Liver (tissue), 3 donors: ENCODE measurements around the gene ARNT2.

Source experiments
- ATF3 ChIP-seq: IDR thresholded peaks from 2 replicates; pipeline ENCODE4 v1.6.1; 2016; ENCODE audit warnings: antibody characterized with exemption
- CTCF ChIP-seq: fragments of 150-350 bp; IDR thresholded peaks from 2 replicates; pipeline ENCODE4 v1.5.1; 2017; ENCODE audit warnings: improper control_type of control experiment, low read depth, low read length; ENCODE audit not compliant: missing input control
- EGR1 ChIP-seq, 2 donors: IDR thresholded peaks; 2 replicates each; pipeline ENCODE4 v1.6.1; 2016 to 2018; ENCODE audit warnings: antibody characterized with exemption in 2 of 2, low read depth in 2 of 2
- FOXA2 ChIP-seq: IDR thresholded peaks from 2 replicates; pipeline ENCODE4 v1.6.1; 2016; ENCODE audit warnings: antibody characterized with exemption
- GABPA ChIP-seq, 2 donors: IDR thresholded peaks in 1 of 2; conservative IDR thresholded peaks in 1 of 2; 2 replicates each; pipeline ENCODE4 v1.6.1; 2016; ENCODE audit warnings: antibody characterized with exemption in 2 of 2, mild to moderate bottlenecking in 1 of 2, moderate library complexity in 1 of 2
- JUND ChIP-seq, 2 donors: IDR thresholded peaks; 2 replicates each; pipeline ENCODE4 v1.6.1; 2016; ENCODE audit warnings: antibody characterized with exemption in 2 of 2
- MAX ChIP-seq: IDR thresholded peaks from 2 replicates; pipeline ENCODE4 v1.6.1; 2016; ENCODE audit warnings: antibody characterized with exemption
- NR2F2 ChIP-seq: IDR thresholded peaks from 2 replicates; pipeline ENCODE4 v1.6.1; 2016; ENCODE audit warnings: antibody characterized with exemption
- RXRA ChIP-seq, 2 donors: IDR thresholded peaks; 2 replicates each; pipeline ENCODE4 v1.6.1; 2017 to 2018; ENCODE audit warnings: antibody characterized with exemption in 2 of 2, mild to moderate bottlenecking in 1 of 2
- YY1 ChIP-seq: IDR thresholded peaks from 2 replicates; pipeline ENCODE4 v1.6.1; 2016; ENCODE audit warnings: antibody characterized with exemption, mild to moderate bottlenecking
- ZBTB33 ChIP-seq: IDR thresholded peaks from 2 replicates; pipeline ENCODE4 v1.6.1; 2016; ENCODE audit warnings: antibody characterized with exemption
- donor health status: healthy.
- donor health status: healthy.

- no peak for TF ChIP-seq CTCF
- no peak for TF ChIP-seq ATF3
- TF ChIP-seq RXRA (IDR thresholded peaks at IDR 0.05) = no peak
- no peak for TF ChIP-seq NR2F2
- no peak for TF ChIP-seq JUND (IDR thresholded peaks at IDR 0.05)
- TF ChIP-seq ZBTB33 = no peak
- TF ChIP-seq YY1 = no peak
- no peak for TF ChIP-seq GABPA (IDR thresholded peaks at IDR 0.05 in 1 of 2, conservative IDR thresholded peaks at IDR 0.05 in 1 of 2)
- TF ChIP-seq FOXA2 = no peak
- no peak for TF ChIP-seq EGR1 (IDR thresholded peaks at IDR 0.05; ENCODE audit: low read depth in 2 of 2)
- no peak for TF ChIP-seq MAX
Measured at GRCh38 chr15:80562846-80563245, 158.7 kb downstream of the ARNT2 start.
